Measurements from ENCODE around the gene AKAP1.
A peak's percentile ranks its signal among the peaks of the same experiment; 100 is the strongest.

The AKAP1 gene, protein sequence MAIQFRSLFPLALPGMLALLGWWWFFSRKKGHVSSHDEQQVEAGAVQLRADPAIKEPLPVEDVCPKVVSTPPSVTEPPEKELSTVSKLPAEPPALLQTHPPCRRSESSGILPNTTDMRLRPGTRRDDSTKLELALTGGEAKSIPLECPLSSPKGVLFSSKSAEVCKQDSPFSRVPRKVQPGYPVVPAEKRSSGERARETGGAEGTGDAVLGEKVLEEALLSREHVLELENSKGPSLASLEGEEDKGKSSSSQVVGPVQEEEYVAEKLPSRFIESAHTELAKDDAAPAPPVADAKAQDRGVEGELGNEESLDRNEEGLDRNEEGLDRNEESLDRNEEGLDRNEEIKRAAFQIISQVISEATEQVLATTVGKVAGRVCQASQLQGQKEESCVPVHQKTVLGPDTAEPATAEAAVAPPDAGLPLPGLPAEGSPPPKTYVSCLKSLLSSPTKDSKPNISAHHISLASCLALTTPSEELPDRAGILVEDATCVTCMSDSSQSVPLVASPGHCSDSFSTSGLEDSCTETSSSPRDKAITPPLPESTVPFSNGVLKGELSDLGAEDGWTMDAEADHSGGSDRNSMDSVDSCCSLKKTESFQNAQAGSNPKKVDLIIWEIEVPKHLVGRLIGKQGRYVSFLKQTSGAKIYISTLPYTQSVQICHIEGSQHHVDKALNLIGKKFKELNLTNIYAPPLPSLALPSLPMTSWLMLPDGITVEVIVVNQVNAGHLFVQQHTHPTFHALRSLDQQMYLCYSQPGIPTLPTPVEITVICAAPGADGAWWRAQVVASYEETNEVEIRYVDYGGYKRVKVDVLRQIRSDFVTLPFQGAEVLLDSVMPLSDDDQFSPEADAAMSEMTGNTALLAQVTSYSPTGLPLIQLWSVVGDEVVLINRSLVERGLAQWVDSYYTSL

DNA sequence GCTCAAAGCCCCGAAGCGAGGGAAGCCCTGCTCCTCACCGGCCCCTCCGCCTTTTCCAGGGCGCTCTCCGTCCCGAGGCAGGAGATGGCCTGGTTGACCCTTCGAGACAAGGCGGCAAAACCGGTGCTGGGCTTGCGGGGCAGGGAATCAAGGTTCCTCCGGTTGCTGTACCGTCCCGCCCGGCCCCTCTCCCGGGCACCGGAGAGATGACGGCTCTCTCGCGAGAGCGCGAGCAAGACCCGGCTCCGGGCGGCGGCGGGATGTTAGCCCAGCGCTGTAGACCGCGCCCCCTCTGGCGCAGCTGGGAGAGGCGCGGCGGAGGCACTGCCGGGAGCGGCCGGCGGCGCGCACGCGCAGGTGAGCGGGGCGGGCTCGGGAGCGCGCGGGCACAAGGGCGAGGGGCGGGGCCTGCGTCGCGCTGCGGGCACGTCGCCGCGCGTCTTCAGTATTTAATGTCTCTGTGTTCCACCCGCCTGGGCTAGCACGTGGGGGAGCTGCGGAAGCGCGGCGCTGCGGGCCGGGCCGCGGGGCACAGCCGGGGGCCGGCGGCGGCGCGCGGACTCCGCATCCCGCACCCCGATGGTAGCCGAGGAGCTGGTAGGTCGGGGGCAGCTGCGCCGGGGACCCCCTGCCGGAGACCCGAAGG lies at the start of gene AKAP1:
AKAP1 (plus strand) TSS at position 445 of the 646 bp plus-strand sequence. CDS start 20,219 bp downstream, outside the sequence.
- DNase-seq (ENCODE audit: low spot score): peak; percentile 99

DNA sequence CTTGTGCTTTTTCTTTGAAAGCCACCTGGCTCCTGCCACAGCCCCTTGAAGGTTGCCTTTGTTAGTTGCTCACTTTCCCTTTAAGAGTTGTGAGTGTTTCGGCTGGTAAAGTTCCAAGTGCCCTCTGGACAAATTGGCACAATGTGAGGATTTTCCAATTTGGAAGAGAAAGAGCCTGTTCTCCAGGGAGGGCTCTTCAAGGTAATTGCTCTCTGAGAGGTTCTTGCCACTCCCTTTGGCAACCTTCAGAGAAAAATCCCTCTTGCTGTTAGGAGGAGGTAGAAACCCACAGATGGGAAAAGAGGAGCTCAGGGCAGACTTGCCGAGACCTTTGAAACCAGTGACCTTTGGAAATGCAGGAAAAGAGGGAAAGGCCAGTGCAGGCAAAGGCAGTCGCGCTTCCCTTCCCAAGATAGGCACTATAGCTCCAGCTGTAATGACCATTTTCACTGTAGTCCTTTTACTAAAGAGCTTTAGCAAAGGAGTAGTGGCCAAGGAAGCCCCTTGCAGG lies 49.0 kb upstream of the AKAP1 start:
- no peak for DNase-seq (ENCODE audit: low spot score)

DNA sequence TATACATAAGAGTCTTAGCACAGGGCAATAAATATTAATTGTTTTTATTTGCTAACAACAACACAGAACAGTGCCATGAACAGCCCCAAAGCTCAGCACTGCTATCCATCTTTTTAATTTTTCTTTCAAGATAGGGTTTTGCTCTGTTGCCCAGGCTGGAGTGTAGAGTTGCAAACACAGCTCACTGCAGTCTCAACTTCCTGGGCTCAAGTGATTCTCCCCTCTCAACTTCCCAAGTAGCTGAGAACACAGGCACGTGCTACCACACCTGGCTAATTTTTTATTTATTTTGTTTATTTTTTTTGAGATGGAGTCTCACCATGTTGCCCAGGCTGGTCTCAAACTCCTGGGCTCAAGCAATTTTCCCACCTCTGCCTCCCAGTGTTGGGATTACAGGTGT lies 47.6 kb upstream of the AKAP1 start:
- DNase-seq (ENCODE audit: low spot score): no peak

DNA sequence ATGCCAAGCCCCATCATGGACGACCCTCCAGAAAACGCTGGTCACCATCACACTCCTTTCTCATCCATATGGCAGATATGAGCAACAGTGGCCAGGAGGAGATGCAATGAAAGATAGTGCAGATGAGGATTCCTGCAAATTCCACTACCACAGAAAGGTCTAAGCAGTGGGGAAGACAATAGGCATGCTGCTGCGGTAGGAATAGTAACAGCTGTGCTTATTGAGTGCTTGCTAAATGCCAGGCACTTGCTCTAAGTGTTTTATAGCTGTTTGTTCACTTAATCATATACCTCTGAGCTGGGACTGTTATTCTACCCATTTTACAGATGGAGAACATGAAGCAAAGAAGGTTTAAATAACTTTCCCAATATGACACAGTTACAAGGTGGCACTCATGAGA lies 46.6 kb upstream of the AKAP1 start:
- no peak for DNase-seq (ENCODE audit: low spot score)

DNA sequence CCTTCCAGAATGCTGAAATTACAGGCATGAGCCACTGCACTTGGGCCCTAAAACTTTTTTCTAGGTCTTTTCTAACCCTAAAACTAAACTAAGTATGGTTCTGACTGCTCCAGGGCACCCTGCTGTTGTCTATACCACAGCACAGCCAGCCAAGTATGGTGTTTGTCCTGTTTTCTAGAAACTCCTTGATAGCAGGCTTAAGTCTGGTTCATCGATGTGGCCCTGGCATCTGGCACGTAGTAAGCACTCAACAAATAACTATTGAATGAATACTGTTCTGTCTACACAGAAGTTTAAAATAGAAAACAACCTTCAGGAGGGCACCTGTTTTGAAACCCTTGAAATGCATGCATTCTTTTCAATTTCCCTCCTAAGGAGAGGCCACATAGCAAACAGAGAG lies 44.5 kb upstream of the AKAP1 start:
- DNase-seq (ENCODE audit: low spot score): no peak

DNA sequence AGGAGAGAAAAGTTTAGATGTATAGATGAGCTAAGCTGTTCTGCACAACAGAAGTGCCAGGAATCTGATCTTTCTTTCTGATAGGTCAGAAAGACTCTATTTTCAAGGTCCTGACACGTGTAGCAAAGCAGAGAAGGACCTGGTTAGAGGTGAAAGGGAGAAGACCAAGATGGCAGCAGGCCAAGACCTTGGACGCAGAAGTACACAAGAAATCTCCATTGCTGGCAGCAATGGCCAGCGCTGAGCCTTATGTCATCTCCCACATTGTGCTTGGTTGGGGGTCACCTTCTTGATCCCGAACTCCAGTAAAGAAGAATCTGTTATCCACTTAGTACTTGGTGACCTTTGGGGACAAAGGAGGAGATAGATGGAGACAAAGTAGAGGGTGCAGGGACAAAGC lies 41.8 kb upstream of the AKAP1 start:
- DNase-seq (ENCODE audit: low spot score): no peak

DNA sequence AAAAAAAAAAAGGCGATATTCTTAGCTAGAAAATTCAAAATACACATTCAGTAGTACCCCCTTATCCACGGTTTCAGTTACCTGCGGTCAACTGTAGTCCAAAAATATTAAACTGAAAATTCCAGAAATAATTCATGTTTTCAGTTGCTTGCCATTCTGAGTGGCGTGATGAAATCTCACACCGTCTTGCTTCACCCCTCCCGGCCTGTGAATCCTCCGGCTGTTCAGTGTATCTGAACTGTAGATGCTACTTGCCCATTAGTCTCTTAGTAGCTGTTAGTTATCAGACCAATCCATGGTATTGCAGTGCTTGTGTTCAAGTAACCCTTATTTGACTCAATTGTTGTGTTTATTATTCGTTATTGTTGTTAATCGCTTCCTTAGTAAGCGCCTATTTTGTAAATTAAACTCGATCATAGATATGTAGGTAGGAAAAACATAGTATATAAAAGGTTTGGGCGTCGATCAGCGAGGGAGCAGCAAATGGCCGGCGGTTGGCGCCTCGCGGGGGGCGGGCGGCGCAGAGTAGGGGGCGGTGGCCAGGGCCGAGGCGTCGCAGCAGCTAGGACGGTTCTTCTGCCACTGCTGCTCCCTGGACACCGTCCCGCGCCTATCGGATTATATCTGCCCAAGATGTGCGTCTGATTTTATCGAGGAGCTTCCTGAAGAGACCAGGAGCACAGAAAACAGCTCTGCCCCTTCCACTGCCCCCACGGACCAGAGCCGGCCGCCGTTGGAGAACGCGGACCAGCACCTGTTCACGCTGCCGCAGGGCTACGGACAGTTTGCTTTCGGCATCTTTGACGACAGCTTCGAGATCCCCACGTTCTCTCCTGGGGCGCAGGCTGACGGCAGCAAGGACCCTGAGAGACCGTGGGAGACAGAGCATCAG lies 39.8 kb upstream of the AKAP1 start:
- no peak for DNase-seq (ENCODE audit: low spot score)

DNA sequence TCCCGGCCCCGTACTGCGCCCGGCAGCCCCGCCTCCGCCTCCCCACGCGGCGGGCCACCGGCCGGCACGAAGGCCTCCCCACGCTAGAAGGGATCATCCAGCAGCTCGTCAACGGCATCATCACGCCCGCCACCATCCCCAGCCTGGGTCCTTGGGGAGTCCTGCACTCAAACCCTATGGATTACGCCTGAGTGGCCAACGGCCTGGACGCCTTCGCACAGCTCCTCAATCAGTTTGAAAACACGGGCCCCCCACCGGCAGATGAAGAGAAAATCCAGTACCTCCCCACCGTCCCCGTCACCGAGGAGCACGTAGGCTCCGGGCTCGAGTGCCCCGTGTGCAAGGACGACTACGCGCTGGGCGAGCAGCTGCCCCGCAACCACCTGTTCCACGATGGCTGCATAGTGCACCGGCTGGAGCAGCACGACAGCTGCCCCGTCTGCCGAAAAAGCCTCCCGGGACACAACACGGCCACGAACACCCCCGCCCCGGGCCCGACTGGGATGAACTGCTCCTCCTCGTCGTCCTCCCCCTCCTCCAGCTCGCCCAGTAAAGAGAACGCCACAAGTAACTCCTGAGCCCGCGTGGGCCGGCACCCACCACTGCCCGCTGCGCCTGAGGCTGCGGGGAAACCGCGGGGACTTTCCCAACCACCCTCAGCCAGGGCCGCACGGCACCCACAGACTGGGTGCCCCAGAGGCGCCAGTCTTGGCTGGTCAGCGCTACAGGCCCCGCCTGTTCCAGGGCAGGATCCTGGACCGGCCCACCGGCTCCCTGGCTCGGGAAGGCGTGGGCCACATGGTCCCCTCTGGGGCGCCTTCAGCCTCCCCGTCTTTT lies 39.0 kb upstream of the AKAP1 start:
- DNase-seq (ENCODE audit: low spot score): no peak

DNA sequence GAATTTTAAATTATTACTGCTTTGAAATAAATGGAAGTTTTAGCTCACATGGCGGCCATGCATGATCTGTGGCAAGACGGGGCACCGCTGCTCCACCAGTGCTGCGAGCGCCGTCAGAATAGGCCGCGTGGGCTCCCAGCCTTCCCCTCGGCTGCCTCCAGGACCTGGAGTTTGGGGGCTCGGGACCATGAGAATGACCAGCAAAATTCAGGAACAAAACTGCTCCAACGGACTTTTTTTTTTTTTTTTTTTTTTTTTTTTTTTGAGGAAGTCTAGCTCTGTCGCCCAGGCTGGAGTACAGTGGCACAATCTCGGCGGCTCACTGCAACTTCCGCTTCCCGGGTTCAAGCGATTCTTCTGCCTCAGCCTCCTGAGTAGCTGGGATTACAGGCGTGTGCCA lies 38.3 kb upstream of the AKAP1 start:
- DNase-seq (ENCODE audit: low spot score): no peak

DNA sequence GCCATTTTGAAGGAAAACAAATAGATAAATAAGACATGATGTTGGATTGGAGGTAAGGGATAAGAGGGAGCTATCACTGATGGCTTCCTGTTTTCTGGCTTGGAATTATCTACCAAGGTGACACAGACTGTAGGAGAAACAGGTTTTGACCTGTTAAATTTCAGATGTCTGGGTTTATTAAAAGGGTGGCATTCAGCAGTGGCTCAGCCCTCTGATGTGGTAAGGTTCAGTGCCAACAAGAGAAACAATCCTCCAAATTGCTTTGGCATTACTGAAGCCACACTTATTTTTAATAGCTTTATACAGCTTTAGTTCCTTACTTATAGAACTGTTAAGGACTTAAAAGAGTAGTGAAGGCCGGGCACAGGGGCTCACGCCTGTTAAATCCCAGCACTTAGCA lies 37.0 kb upstream of the AKAP1 start:
- no peak for DNase-seq (ENCODE audit: low spot score)

DNA sequence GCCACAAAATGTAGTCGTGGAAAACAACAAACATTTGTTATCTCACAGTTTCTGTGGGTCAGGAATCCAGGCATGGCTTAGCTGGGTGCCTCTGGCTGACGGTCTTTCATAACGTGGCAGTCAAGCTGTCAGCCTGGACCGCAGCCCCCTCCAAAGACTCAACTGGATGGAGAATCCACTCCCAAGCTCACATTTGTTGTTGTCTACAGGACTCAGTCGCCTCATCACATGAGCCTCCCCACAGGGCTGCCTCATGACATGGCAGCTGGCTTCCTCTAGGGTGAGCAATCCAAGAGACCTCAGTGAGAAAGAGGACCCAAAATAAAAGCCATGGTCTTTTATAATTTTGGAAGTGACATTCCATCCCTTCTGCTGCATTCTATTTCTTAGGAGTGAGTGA lies 34.7 kb upstream of the AKAP1 start:
- no peak for DNase-seq (ENCODE audit: low spot score)

DNA sequence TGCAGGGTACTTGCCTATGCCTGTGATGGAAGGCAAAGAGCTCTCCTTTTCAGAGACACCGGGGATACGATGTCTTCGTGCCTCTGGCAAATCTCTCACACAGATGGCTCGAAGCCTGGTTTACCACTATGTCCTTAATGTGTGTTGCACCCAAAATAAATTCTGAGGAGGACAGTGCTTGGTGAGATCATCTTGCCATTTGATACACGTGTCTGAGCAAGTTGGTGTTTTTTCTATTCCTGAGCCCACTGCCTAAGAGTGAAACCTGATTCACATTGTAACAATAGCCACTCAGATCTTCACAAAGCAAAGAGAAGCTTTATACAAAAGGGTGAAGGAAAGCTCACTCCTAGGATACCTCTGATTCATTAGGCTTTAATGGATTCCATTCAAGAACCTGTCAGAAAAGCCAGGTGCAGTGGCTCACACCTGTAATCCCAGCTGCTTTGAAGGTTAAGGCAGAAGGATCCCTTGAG lies 33.1 kb upstream of the AKAP1 start:
- DNase-seq (ENCODE audit: low spot score): no peak

DNA sequence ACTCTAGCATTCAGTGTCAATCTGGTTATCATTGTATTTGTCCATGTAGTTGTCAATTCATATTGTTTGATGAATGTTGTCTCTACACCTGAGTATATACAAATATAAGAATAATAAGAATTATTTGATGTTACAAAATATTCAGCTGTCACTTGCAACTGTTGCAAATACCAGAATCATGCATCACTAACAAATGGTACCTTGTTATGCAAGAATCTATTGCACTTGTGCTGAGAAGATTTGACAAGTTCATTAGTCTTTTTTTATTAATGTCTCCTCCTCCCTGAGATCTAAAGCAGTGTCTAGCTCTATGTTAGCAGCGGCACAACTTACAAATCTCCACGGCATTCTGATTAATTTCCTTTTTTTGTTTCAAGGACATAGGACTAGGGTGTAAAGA lies 22.2 kb upstream of the AKAP1 start:
- no peak for DNase-seq (ENCODE audit: low spot score)

DNA sequence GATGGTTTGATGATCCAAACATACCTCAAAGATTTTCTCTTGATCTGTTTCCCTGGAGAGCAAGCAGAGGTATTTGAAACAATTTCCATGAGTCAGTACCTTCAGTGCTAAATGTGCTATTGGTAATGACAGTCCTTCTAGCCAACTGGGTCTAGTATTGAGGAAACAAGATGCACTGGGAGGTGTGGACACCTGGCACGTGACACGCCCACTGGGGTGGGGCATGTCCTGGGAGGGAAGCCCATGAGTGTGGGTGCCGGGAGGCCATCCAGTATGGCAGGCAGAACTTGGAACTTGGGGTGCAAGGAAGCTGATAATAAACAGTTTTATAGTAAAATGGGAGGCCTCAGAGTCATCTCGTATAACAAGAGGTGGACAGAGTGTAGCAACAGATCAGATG lies 17.9 kb upstream of the AKAP1 start:
- no peak for DNase-seq (ENCODE audit: low spot score)

DNA sequence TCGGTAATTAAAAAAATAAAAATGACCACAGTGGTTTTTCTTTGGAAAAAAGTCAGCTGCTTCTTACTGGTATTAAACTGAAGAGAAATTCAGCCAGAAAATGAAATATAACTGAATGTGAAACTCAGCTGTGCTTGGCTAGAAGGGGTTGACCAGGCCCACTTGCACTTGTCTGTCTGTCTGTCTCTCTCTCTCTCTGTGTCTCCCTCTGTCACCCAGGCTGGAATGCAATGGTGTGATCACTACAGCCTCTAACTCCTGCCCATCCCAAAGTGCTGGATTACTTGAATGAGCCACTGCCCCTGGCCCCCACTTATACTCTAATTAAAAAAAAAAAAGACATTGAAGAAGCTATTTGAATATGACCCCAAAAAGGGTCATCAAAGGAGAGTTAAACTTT lies 17.3 kb upstream of the AKAP1 start:
- no peak for DNase-seq (ENCODE audit: low spot score)

DNA sequence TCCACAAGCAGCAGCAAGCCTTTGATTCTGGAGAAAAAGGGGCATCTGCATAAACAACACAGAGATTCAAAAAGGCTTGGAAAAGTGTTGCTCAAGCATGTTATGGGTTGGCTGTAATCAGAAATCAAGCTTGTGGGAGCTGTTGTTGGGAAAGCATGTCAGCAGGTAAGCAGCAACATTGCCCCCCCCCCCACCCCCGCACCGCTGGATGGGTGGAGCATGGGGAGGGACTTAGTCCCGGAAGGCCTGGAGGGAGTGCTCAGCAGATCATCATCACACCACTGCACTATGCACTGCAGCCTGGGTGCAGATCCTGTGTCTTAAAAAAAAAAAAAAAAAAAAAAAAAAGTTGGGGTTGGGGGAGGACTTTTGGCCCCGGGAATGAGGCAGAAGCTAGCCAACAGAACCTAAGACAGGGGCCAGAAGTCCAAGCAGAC lies 16.8 kb upstream of the AKAP1 start:
- no peak for DNase-seq (ENCODE audit: low spot score)

DNA sequence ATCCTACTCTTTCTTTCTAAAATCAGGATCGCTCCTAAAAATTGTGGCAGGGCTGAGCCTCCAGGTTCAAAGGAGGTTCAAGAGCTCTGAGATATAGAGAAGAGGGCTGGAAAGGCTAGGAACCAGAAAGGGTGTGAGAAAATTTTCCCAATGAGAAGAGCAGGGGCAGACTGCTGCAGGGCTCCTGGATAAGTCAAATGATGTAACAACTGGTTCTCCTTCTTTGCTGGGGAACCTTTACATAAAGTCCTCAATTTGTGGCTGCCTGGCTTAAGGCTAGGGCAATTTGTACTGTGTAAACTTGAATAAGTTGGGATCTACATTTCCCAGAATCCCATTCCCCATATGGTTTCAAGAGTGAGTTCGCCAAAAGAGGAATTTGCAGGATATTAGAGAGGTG lies 16.3 kb upstream of the AKAP1 start:
- no peak for DNase-seq (ENCODE audit: low spot score)

DNA sequence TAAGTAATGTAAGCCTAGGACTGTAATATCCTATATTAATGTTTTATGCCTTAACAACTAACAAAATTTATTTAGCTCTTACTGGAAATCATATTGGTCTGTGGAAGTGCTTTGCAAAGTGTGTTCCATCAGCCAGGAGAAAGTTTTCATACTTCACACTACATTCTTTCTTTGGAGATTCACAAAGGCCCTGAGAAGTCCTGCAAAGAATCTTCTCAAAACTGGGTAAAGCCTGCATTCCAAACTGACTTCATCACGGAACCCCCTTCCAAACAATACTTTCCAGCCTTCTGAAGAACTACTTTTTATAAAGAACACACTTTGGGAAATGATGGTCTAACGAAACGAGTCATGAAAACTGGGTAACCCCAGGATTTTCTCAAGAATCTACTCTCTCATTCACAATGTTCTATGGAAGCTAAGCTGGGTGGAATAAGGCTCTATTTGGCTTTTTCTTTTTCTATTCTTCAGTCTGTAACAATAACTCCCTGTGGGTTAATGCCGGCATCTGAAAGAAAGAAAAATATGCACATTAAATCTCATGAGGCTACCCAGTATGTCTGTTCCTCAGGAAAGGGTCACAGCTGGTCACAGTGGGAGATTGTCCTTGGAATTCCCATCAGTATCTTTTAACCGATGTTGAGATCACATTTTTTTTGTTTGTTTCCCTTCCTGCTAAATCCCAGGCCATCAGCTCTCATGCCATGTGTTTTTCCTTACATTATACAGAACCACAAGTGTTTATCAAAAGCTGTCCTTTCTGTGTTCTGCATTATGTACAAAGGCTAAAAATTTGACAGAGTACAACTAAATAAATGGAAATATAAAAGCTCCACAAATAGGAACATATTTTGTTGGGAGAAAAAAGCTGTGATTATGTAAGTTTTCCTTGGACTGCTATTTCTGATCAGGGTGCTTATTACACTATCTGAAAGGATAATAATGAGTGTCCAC lies 12.8 kb upstream of the AKAP1 start:
- DNase-seq (ENCODE audit: low spot score): no peak

DNA sequence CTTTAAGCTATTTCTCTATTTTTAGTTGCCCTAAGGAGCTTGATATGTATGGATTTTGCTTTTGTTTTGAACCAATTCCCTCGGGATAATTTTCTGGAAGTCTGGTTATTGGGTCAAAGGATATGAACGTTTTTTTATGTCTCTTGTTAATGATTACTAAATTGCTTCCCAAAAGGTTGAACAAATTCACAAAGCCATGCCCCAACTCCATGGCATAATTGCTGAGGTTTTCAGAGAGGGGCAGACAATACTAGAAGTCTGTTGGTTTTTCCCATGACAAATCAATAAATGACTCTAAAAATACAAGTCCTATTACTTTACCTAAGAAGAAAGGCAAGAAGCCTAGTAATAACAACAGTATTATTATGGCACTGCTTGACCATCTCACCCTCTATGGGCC lies 11.4 kb upstream of the AKAP1 start:
- DNase-seq (ENCODE audit: low spot score): no peak

Data from hepatic stellate cell (primary cell).